ENCODE data around the gene ZNF232.
"Not testable (repeated sequence)": the region's sequence is repeated elsewhere in the genome, so short reads cannot be mapped to it uniquely, and the experiment has no call there.

ZNF232 gene

GRCh38 chr17:5096731-5097100 is 15.0 kb downstream of the ZNF232 start:
- FAIRE-seq: no peak

- no peak for FAIRE-seq
Observed at GRCh38 chr17:5092218-5093010, 19.3 kb downstream of the ZNF232 start.

GRCh38 chr17:5080591-5080990 is 31.1 kb downstream of the ZNF232 start:
- no peak for FAIRE-seq

GRCh38 chr17:5078106-5079028 is 33.3 kb downstream of the ZNF232 start, which contains the start of gene ZFP3:
Gene ZFP3 (plus strand): TSS chr17:5078467. CDS start chr17:5091505, 13,038 bp downstream.
- no peak for FAIRE-seq

GRCh38 chr17:5077781-5078105 is 33.9 kb downstream of the ZNF232 start:
- FAIRE-seq: no peak

- FAIRE-seq: not testable (repeated sequence)
Observed at GRCh38 chr17:5077275-5077674, 34.4 kb downstream of the ZNF232 start.

- FAIRE-seq: not testable (repeated sequence)
Observed at GRCh38 chr17:5075472-5075871, 36.2 kb downstream of the ZNF232 start.

GRCh38 chr17:5069724-5070123 is 42.0 kb downstream of the ZNF232 start:
- no peak for FAIRE-seq

- FAIRE-seq: no peak
Observed at GRCh38 chr17:5068236-5068635, 43.4 kb downstream of the ZNF232 start.

GRCh38 chr17:5065227-5065744 is 46.4 kb downstream of the ZNF232 start:
- no peak for FAIRE-seq
